Esophagus (tissue), 2 donors: ENCODE measurements around the gene MPPED1. TPM values are rescaled to one million over a fixed set of nuclear protein-coding genes. Genes with fewer than 3 reads are reported as not detected.

Source experiments
- H3K27ac ChIP-seq, 2 donors: one replicate each; pipeline ENCODE4 v1.5.1; 2013; ENCODE audit warnings: low read depth in 2 of 2, mild to moderate bottlenecking in 2 of 2, inconsistent platforms in 1 of 2, low read length in 1 of 2, moderate library complexity in 1 of 2
- H3K27me3 ChIP-seq, 2 donors: one replicate each; pipeline ENCODE4 v1.6.1; 2013; ENCODE audit warnings: low read length in 2 of 2, control low read depth in 1 of 2, mild to moderate bottlenecking in 1 of 2; ENCODE audit not compliant: insufficient read depth in 2 of 2, control insufficient read depth in 1 of 2
- H3K36me3 ChIP-seq, 2 donors: one replicate each; pipeline ENCODE4 v1.6.1; 2013; ENCODE audit warnings: low read length in 1 of 2; ENCODE audit not compliant: control insufficient read depth in 2 of 2, insufficient read depth in 2 of 2
- H3K4me1 ChIP-seq, 2 donors: one replicate each; pipeline ENCODE4 v1.6.1; 2013; ENCODE audit warnings: low read length in 1 of 2; ENCODE audit not compliant: control insufficient read depth in 2 of 2, insufficient read depth in 2 of 2
- H3K4me3 ChIP-seq, 2 donors: one replicate each; pipeline ENCODE4 v1.5.1; 2013; ENCODE audit warnings: low read length in 2 of 2, mild to moderate bottlenecking in 2 of 2, low read depth in 1 of 2, moderate library complexity in 1 of 2
- H3K9me3 ChIP-seq, 2 donors: one replicate each; pipeline ENCODE4 v1.6.1; 2013; ENCODE audit warnings: mild to moderate bottlenecking in 2 of 2, low read depth in 1 of 2, low read length in 1 of 2, moderate library complexity in 1 of 2; ENCODE audit not compliant: control insufficient read depth in 2 of 2, insufficient read depth in 1 of 2
- WGBS, 2 donors: extraction: QIAGEN DNeasy Blood & Tissue Kit; methylation state at CpG; one replicate each; pipeline ENCODE4 v1.1.7; 2013; 5-methylcytosine and 5-hydroxymethylcytosine counted together
- polyA plus RNA-seq, 2 donors: library from polyadenylated mRNA; stranded (reverse); fragments of 200-250 nt; gene quantifications; one replicate each; pipeline ENCODE4 v1.2.3, GENCODE V29; 2013
- donor health status: healthy with polysubstance abuse.
- donor health status: Bipolar disorder and iron deficiency.

Gene MPPED1
- polyA plus RNA-seq, 2 donors: 0.01 TPM; not detected in 1

- Histone ChIP-seq H3K27ac (no peak overlapping the region), H3K36me3 (no peaks in the 10 kb centered on the region), H3K4me1 (no peaks in the 10 kb centered on the region), H3K9me3 (no peaks in the 10 kb centered on the region), H3K4me3 (no peak overlapping the region), H3K27me3 (no peaks in the 10 kb centered on the region)
- WGBS, 2 donors: 72 to 73% methylated on average over 22 of the region's 22 CpGs
Measured at GRCh38 chr22:43500792-43501785, 89.3 kb downstream of the MPPED1 start.

GRCh38 chr22:43501878-43502277, 90.1 kb downstream of the MPPED1 start:
- Histone ChIP-seq H3K36me3 (no peaks in the 10 kb centered on the region), H3K27me3 (no peaks in the 10 kb centered on the region), H3K4me1 (no peaks in the 10 kb centered on the region), H3K27ac (no peak overlapping the region), H3K4me3 (no peak overlapping the region), H3K9me3 (no peaks in the 10 kb centered on the region)
- WGBS, 2 donors: 47 to 49% methylated on average over 11 of the region's 11 CpGs

- WGBS, 2 donors: 80 to 82% methylated on average over 20 of the region's 20 CpGs
- H3K9me3 ChIP-seq: no peaks in the 10 kb centered on the region
- no peak overlapping the region for H3K4me3 ChIP-seq
- H3K27me3 ChIP-seq: no peaks in the 10 kb centered on the region
- H3K36me3 ChIP-seq: no peaks in the 10 kb centered on the region
- no peak overlapping the region for H3K27ac ChIP-seq
- no peaks in the 10 kb centered on the region for H3K4me1 ChIP-seq
Measured at GRCh38 chr22:43502306-43502874, 90.6 kb downstream of the MPPED1 start.

GRCh38 chr22:43504068-43504467, 92.3 kb downstream of the MPPED1 start:
- Histone ChIP-seq H3K4me1 (no peaks in the 10 kb centered on the region), H3K36me3 (no peaks in the 10 kb centered on the region), H3K27ac (no peak overlapping the region), H3K27me3 (no peaks in the 10 kb centered on the region), H3K9me3 (no peaks in the 10 kb centered on the region), H3K4me3 (no peak overlapping the region)
- WGBS, 2 donors: 92 to 98% methylated on average over 3 of the region's 3 CpGs

- Histone ChIP-seq H3K36me3 (no peaks in the 10 kb centered on the region), H3K4me1 (no peaks in the 10 kb centered on the region), H3K4me3 (no peak overlapping the region), H3K27me3 (no peaks in the 10 kb centered on the region), H3K27ac (no peak overlapping the region), H3K9me3 (no peaks in the 10 kb centered on the region)
- WGBS, 2 donors: 89 to 93% methylated on average over 7 of the region's 7 CpGs
Measured at GRCh38 chr22:43504666-43505261, 93.0 kb downstream of the MPPED1 start.

- H3K27me3 ChIP-seq: no peaks in the 10 kb centered on the region
- no peaks in the 10 kb centered on the region for H3K4me1 ChIP-seq
- no peak overlapping the region for H3K27ac ChIP-seq
- no peaks in the 10 kb centered on the region for H3K9me3 ChIP-seq
- no peaks in the 10 kb centered on the region for H3K36me3 ChIP-seq
- WGBS, 2 donors: 87 to 91% methylated on average over 14 of the region's 14 CpGs
- no peak overlapping the region for H3K4me3 ChIP-seq
Measured at GRCh38 chr22:43505423-43505822, 93.6 kb downstream of the MPPED1 start.

- 57% methylated on average over 8 of the region's 8 CpGs for whole genome bisulfite sequencing, 2 donors
- Histone ChIP-seq H3K36me3 (no peaks in the 10 kb centered on the region), H3K27me3 (no peaks in the 10 kb centered on the region), H3K9me3 (no peaks in the 10 kb centered on the region), H3K4me3 (no peak overlapping the region), H3K4me1 (no peaks in the 10 kb centered on the region), H3K27ac (no peak overlapping the region)
Measured at GRCh38 chr22:43505896-43506295, 94.1 kb downstream of the MPPED1 start.

GRCh38 chr22:43506487-43506886, 94.7 kb downstream of the MPPED1 start:
- Histone ChIP-seq H3K9me3 (no peaks in the 10 kb centered on the region), H3K27me3 (no peaks in the 10 kb centered on the region), H3K36me3 (no peaks in the 10 kb centered on the region), H3K27ac (no peak overlapping the region), H3K4me1 (no peaks in the 10 kb centered on the region), H3K4me3 (no peak overlapping the region)
- WGBS, 2 donors: 70 to 71% methylated on average over 12 of the region's 12 CpGs

- 51 to 63% methylated on average over 8 of the region's 8 CpGs for WGBS, 2 donors
- peaks cover 0 to 1% of the 10 kb centered on the region in 2 donors for H3K9me3 ChIP-seq
- no peak overlapping the region for H3K4me3 ChIP-seq
- H3K4me1 ChIP-seq: no peaks in the 10 kb centered on the region
- H3K36me3 ChIP-seq: no peaks in the 10 kb centered on the region
- H3K27ac ChIP-seq: no peak overlapping the region
- no peaks in the 10 kb centered on the region for H3K27me3 ChIP-seq
Measured at GRCh38 chr22:43507235-43507634, 95.4 kb downstream of the MPPED1 start.
